ENCODE results near the gene CCDC87. TPM values are rescaled to one million over a fixed set of nuclear protein-coding genes. Genes with fewer than 3 reads are reported as not detected.

Gene CCDC87
- total and polyA plus RNA-seq, 7 donors, result 0.14 to 0.71 (median 0.22) TPM; not detected in 3

DNA sequence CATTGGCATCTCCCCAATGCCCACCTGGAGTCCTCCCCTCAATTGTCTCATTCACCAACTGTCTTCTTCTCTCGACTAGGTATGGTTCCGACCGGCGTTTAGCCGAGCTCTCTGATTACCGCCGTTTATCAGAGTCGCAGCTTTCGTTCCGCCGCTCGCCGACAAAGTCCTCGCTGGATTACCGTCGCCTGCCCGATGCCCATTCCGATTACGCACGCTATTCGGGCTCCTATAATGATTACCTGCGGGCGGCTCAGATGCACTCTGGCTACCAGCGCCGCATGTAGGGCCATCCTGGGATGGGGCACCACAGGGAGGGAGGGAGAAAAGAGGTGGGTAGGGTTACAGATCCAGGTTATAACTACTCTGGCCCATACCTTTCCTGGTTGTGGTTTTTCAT is 33.5 kb upstream of the CCDC87 start:
- peak overlapping the region in 3 of 4 donors; percentile 21 to 99 (median 98) for H3K27ac ChIP-seq
- H3K27me3 ChIP-seq, result no peaks in the 10 kb centered on the region
- WGBS, 2 donors, result 95 to 97% methylated on average over 25 of the region's 25 CpGs
- no peak overlapping the region for H3K4me3 ChIP-seq
- no peak for TF ChIP-seq POLR2AphosphoS5 (IDR thresholded peaks at IDR 0.05)
- TF ChIP-seq, protein P1, sequence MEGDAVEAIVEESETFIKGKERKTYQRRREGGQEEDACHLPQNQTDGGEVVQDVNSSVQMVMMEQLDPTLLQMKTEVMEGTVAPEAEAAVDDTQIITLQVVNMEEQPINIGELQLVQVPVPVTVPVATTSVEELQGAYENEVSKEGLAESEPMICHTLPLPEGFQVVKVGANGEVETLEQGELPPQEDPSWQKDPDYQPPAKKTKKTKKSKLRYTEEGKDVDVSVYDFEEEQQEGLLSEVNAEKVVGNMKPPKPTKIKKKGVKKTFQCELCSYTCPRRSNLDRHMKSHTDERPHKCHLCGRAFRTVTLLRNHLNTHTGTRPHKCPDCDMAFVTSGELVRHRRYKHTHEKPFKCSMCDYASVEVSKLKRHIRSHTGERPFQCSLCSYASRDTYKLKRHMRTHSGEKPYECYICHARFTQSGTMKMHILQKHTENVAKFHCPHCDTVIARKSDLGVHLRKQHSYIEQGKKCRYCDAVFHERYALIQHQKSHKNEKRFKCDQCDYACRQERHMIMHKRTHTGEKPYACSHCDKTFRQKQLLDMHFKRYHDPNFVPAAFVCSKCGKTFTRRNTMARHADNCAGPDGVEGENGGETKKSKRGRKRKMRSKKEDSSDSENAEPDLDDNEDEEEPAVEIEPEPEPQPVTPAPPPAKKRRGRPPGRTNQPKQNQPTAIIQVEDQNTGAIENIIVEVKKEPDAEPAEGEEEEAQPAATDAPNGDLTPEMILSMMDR (IDR thresholded peaks at IDR 0.05), result no peak
- TF ChIP-seq EP300 (IDR thresholded peaks at IDR 0.05), result no peak
- TF ChIP-seq POLR2A (IDR thresholded peaks at IDR 0.05), result no peak
- intact Hi-C loops (cut with DNase I), result no loop called here
- no peaks in the 10 kb centered on the region for H3K9me3 ChIP-seq
- peaks cover 0 to 74% (median 52%) of the 10 kb centered on the region in 4 donors for H3K4me1 ChIP-seq
- H3K36me3 ChIP-seq, result peaks cover 31 to 67% (median 40%) of the 10 kb centered on the region in 4 donors
- DNase-seq, result no peak

DNA sequence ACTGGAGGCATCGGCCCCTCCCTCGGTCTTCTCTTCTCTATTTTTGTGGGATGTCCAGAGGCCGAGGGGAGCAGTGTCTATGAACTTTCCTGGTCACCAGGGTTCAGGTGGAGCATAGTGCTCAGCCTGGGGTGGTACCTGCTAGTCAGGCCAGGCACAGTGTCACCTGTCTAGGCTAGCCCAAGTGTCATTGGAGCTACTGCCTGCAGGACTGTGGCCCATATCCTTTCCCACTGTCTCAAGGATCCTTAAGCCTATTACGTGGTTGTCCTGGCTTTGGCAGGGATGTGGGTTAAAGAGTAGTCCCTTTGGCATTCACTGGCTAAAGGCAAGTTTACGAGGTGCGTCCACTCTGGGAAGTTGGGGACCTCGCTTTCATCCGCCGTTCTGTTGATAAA is 32.9 kb upstream of the CCDC87 start:
- peaks cover 0 to 79% (median 55%) of the 10 kb centered on the region in 4 donors for H3K4me1 ChIP-seq
- no peaks in the 10 kb centered on the region for H3K27me3 ChIP-seq
- no peak for TF ChIP-seq POLR2AphosphoS5 (IDR thresholded peaks at IDR 0.05)
- TF ChIP-seq, protein P1 (IDR thresholded peaks at IDR 0.05), result no peak
- TF ChIP-seq POLR2A (IDR thresholded peaks at IDR 0.05), result no peak
- H3K9me3 ChIP-seq, result no peaks in the 10 kb centered on the region
- peaks cover 31 to 67% (median 40%) of the 10 kb centered on the region in 4 donors for H3K36me3 ChIP-seq
- no peak overlapping the region for H3K4me3 ChIP-seq
- peak overlapping the region; percentile 35 to 99 (median 96) for H3K27ac ChIP-seq
- no peak for DNase-seq
- WGBS, 2 donors, result 90 to 92% methylated on average over 9 of the region's 9 CpGs
- intact Hi-C loops (cut with DNase I), result no loop called here

DNA sequence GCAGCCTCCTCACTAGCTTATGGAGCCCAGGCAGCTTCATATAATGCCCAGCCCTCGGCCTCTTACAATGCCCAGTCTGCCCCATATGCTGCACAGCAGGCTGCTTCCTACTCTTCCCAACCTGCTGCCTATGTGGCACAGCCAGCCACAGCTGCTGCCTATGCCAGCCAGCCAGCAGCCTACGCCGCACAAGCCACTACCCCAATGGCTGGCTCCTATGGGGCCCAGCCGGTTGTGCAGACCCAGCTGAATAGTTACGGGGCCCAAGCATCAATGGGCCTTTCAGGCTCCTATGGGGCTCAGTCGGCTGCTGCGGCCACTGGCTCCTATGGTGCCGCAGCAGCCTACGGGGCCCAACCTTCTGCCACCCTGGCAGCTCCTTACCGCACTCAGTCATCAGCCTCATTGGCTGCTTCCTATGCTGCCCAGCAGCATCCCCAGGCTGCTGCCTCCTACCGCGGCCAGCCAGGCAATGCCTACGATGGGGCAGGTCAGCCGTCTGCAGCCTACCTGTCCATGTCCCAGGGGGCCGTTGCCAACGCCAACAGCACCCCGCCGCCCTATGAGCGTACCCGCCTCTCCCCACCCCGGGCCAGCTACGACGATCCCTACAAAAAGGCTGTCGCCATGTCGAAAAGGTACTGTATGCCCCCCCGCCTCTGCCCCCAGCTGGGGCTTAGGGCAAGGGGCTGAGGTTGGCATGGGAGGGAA is 32.3 kb upstream of the CCDC87 start:
- TF ChIP-seq, protein P1 (IDR thresholded peaks at IDR 0.05), result no peak
- TF ChIP-seq EP300 (IDR thresholded peaks at IDR 0.05), result no peak
- TF ChIP-seq POLR2AphosphoS5 (IDR thresholded peaks at IDR 0.05), result no peak
- TF ChIP-seq POLR2A (IDR thresholded peaks at IDR 0.05), result no peak
- Histone ChIP-seq H3K4me1 (peaks cover 0 to 82% (median 58%) of the 10 kb centered on the region in 4 donors), H3K9me3 (no peaks in the 10 kb centered on the region), H3K4me3 (no peak overlapping the region), H3K27me3 (no peaks in the 10 kb centered on the region), H3K36me3 (peaks cover 31 to 65% (median 40%) of the 10 kb centered on the region in 4 donors), H3K27ac (peak overlapping the region; percentile 35 to 99 (median 96))
- 94 to 95% methylated on average over 26 of the region's 26 CpGs for WGBS, 2 donors
- no peak for DNase-seq
- intact Hi-C loops (cut with DNase I), result no loop called here

DNA sequence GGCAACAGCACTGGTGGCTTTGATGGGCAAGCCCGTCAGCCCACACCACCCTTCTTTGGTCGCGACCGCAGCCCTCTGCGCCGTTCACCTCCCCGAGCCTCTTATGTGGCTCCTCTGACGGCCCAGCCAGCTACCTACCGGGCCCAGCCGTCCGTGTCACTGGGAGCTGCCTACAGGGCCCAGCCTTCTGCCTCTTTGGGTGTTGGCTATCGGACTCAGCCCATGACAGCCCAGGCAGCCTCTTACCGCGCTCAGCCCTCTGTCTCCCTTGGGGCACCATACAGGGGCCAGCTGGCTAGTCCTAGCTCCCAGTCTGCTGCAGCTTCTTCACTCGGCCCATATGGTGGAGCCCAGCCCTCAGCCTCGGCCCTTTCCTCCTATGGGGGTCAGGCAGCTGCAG is 31.6 kb upstream of the CCDC87 start:
- Histone ChIP-seq H3K9me3 (no peaks in the 10 kb centered on the region), H3K27ac (peak overlapping the region; percentile 95 to 99 (median 98)), H3K36me3 (peaks cover 31 to 57% (median 40%) of the 10 kb centered on the region in 4 donors), H3K4me3 (no peak overlapping the region), H3K4me1 (peaks cover 0 to 81% (median 63%) of the 10 kb centered on the region in 4 donors), H3K27me3 (no peaks in the 10 kb centered on the region)
- 91 to 92% methylated on average over 16 of the region's 16 CpGs for WGBS, 2 donors
- intact Hi-C loops (cut with DNase I), result no loop called here
- DNase-seq, result no peak
- TF ChIP-seq EP300 (IDR thresholded peaks at IDR 0.05) (no peak), POLR2AphosphoS5 (IDR thresholded peaks at IDR 0.05) (no peak), POLR2A (IDR thresholded peaks at IDR 0.05) (no peak)
- TF ChIP-seq, protein P1 (IDR thresholded peaks at IDR 0.05), result no peak

Measured in sigmoid colon (tissue), 7 donors.